Measurements from ENCODE around the gene CDH23. TPM values are rescaled to one million over a fixed set of nuclear protein-coding genes. Genes with fewer than 3 reads are reported as not detected.

CDH23 gene
- total RNA-seq, 1 experiment from 2014 or later, result 2.1 TPM

- H3K27ac ChIP-seq (ENCODE audit: low read length), result no peak overlapping the region
- H3K9ac ChIP-seq (ENCODE audit: low read length), result no peak overlapping the region
- no peaks in the 10 kb centered on the region for H3K9me3 ChIP-seq (ENCODE audit: low read length)
- no peaks in the 10 kb centered on the region for H3K36me3 ChIP-seq (ENCODE audit: insufficient read depth, low read length)
- no peaks in the 10 kb centered on the region for H3K9me2 ChIP-seq (replicated peaks; ENCODE audit: insufficient read depth, low read length)
- H3K79me2 ChIP-seq (ENCODE audit: low read length), result no peaks in the 10 kb centered on the region
- H2AFZ ChIP-seq (ENCODE audit: low read length), result no peak overlapping the region
- peaks cover 4% of the 10 kb centered on the region; the same call in 1 of the 2 replicates for H4K20me1 ChIP-seq (ENCODE audit: insufficient read depth, low read depth, low read length)
- H3K4me3 ChIP-seq (ENCODE audit: low read length), result no peak overlapping the region
- no peaks in the 10 kb centered on the region for H3K27me3 ChIP-seq (ENCODE audit: low read length)
- no peak overlapping the region for H3K4me2 ChIP-seq (ENCODE audit: low read depth, low read length, poor library complexity, severe bottlenecking)
- DNase-seq, result no peak
- peaks cover 38% of the 10 kb centered on the region for H3K4me1 ChIP-seq (ENCODE audit: low read length)
Measured at GRCh38 chr10:71697938-71698709, 301.4 kb downstream of the CDH23 start.

GRCh38 chr10:71698737-71699136, 302.0 kb downstream of the CDH23 start:
- H3K4me1 ChIP-seq (ENCODE audit: low read length), result peaks cover 32% of the 10 kb centered on the region
- H3K36me3 ChIP-seq (ENCODE audit: insufficient read depth, low read length), result no peaks in the 10 kb centered on the region
- no peak for DNase-seq
- H3K79me2 ChIP-seq (ENCODE audit: low read length), result no peaks in the 10 kb centered on the region
- no peaks in the 10 kb centered on the region for H3K9me2 ChIP-seq (replicated peaks; ENCODE audit: insufficient read depth, low read length)
- no peak overlapping the region for H2AFZ ChIP-seq (ENCODE audit: low read length)
- no peak overlapping the region for H3K27ac ChIP-seq (ENCODE audit: low read length)
- no peaks in the 10 kb centered on the region for H3K9me3 ChIP-seq (ENCODE audit: low read length)
- no peaks in the 10 kb centered on the region for H3K27me3 ChIP-seq (ENCODE audit: low read length)
- no peak overlapping the region for H3K4me2 ChIP-seq (ENCODE audit: low read depth, low read length, poor library complexity, severe bottlenecking)
- peaks cover 4% of the 10 kb centered on the region; the same call in 1 of the 2 replicates for H4K20me1 ChIP-seq (ENCODE audit: insufficient read depth, low read depth, low read length)
- H3K4me3 ChIP-seq (ENCODE audit: low read length), result no peak overlapping the region
- H3K9ac ChIP-seq (ENCODE audit: low read length), result no peak overlapping the region

- H3K4me1 ChIP-seq (ENCODE audit: low read length), result peaks cover 10% of the 10 kb centered on the region
- DNase-seq, result no peak
- no peak overlapping the region for H3K4me2 ChIP-seq (ENCODE audit: low read depth, low read length, poor library complexity, severe bottlenecking)
- no peaks in the 10 kb centered on the region for H3K9me2 ChIP-seq (replicated peaks; ENCODE audit: insufficient read depth, low read length)
- no peaks in the 10 kb centered on the region for H3K79me2 ChIP-seq (ENCODE audit: low read length)
- H3K9ac ChIP-seq (ENCODE audit: low read length), result no peak overlapping the region
- no peak overlapping the region for H3K27ac ChIP-seq (ENCODE audit: low read length)
- peaks cover 4% of the 10 kb centered on the region; the same call in 1 of the 2 replicates for H4K20me1 ChIP-seq (ENCODE audit: insufficient read depth, low read depth, low read length)
- H3K4me3 ChIP-seq (ENCODE audit: low read length), result no peak overlapping the region
- H3K9me3 ChIP-seq (ENCODE audit: low read length), result no peaks in the 10 kb centered on the region
- H2AFZ ChIP-seq (ENCODE audit: low read length), result no peak overlapping the region
- H3K36me3 ChIP-seq (ENCODE audit: insufficient read depth, low read length), result no peaks in the 10 kb centered on the region
- H3K27me3 ChIP-seq (ENCODE audit: low read length), result no peaks in the 10 kb centered on the region
Measured at GRCh38 chr10:71700731-71701368, 304.1 kb downstream of the CDH23 start.

- no peak overlapping the region for H3K4me2 ChIP-seq (ENCODE audit: low read depth, low read length, poor library complexity, severe bottlenecking)
- H2AFZ ChIP-seq (ENCODE audit: low read length), result no peak overlapping the region
- no peak for DNase-seq
- no peaks in the 10 kb centered on the region for H3K9me2 ChIP-seq (replicated peaks; ENCODE audit: insufficient read depth, low read length)
- no peak overlapping the region for H3K4me3 ChIP-seq (ENCODE audit: low read length)
- no peaks in the 10 kb centered on the region for H3K27me3 ChIP-seq (ENCODE audit: low read length)
- H3K4me1 ChIP-seq (ENCODE audit: low read length), result peaks cover 6% of the 10 kb centered on the region; the same call in 1 of the 2 replicates
- no peaks in the 10 kb centered on the region for H3K9me3 ChIP-seq (ENCODE audit: low read length)
- H3K27ac ChIP-seq (ENCODE audit: low read length), result no peak overlapping the region
- no peak overlapping the region for H3K9ac ChIP-seq (ENCODE audit: low read length)
- H4K20me1 ChIP-seq (ENCODE audit: insufficient read depth, low read depth, low read length), result peaks cover 4% of the 10 kb centered on the region; the same call in 1 of the 2 replicates
- H3K79me2 ChIP-seq (ENCODE audit: low read length), result no peaks in the 10 kb centered on the region
- no peaks in the 10 kb centered on the region for H3K36me3 ChIP-seq (ENCODE audit: insufficient read depth, low read length)
Measured at GRCh38 chr10:71701496-71702132, 304.9 kb downstream of the CDH23 start.

GRCh38 chr10:71703577-71703976, 306.9 kb downstream of the CDH23 start:
- Histone ChIP-seq H3K27ac (ENCODE audit: low read length) (no peak overlapping the region), H3K79me2 (ENCODE audit: low read length) (no peaks in the 10 kb centered on the region), H3K4me2 (ENCODE audit: low read depth, low read length, poor library complexity, severe bottlenecking) (no peak overlapping the region), H3K9ac (ENCODE audit: low read length) (no peak overlapping the region), H2AFZ (ENCODE audit: low read length) (no peak overlapping the region), H3K27me3 (ENCODE audit: low read length) (no peaks in the 10 kb centered on the region), H3K36me3 (ENCODE audit: insufficient read depth, low read length) (no peaks in the 10 kb centered on the region), H4K20me1 (ENCODE audit: insufficient read depth, low read depth, low read length) (peaks cover 3% of the 10 kb centered on the region; the same call in 1 of the 2 replicates), H3K4me1 (ENCODE audit: low read length) (peaks cover 6% of the 10 kb centered on the region; the same call in 1 of the 2 replicates), H3K9me3 (ENCODE audit: low read length) (no peaks in the 10 kb centered on the region), H3K4me3 (ENCODE audit: low read length) (no peak overlapping the region), H3K9me2 (replicated peaks; ENCODE audit: insufficient read depth, low read length) (no peaks in the 10 kb centered on the region)
- DNase-seq, result no peak

- DNase-seq, result no peak
- Histone ChIP-seq H3K9me2 (replicated peaks; ENCODE audit: insufficient read depth, low read length) (no peaks in the 10 kb centered on the region), H3K27ac (ENCODE audit: low read length) (no peak overlapping the region), H3K27me3 (ENCODE audit: low read length) (no peaks in the 10 kb centered on the region), H3K4me2 (ENCODE audit: low read depth, low read length, poor library complexity, severe bottlenecking) (no peak overlapping the region), H3K4me3 (ENCODE audit: low read length) (no peak overlapping the region), H3K36me3 (ENCODE audit: insufficient read depth, low read length) (no peaks in the 10 kb centered on the region), H3K79me2 (ENCODE audit: low read length) (no peaks in the 10 kb centered on the region), H3K9ac (ENCODE audit: low read length) (no peak overlapping the region), H2AFZ (ENCODE audit: low read length) (no peak overlapping the region), H4K20me1 (ENCODE audit: insufficient read depth, low read depth, low read length) (peaks cover 3% of the 10 kb centered on the region; the same call in 1 of the 2 replicates), H3K9me3 (ENCODE audit: low read length) (no peaks in the 10 kb centered on the region), H3K4me1 (ENCODE audit: low read length) (peaks cover 14% of the 10 kb centered on the region)
Measured at GRCh38 chr10:71704816-71705215, 308.1 kb downstream of the CDH23 start.

GRCh38 chr10:71705582-71705981, 308.9 kb downstream of the CDH23 start:
- Histone ChIP-seq H3K27me3 (ENCODE audit: low read length) (no peaks in the 10 kb centered on the region), H4K20me1 (ENCODE audit: insufficient read depth, low read depth, low read length) (peaks cover 3% of the 10 kb centered on the region; the same call in 1 of the 2 replicates), H3K4me1 (ENCODE audit: low read length) (peaks cover 13% of the 10 kb centered on the region), H3K9me2 (replicated peaks; ENCODE audit: insufficient read depth, low read length) (no peaks in the 10 kb centered on the region), H3K4me3 (ENCODE audit: low read length) (no peak overlapping the region), H2AFZ (ENCODE audit: low read length) (no peak overlapping the region), H3K36me3 (ENCODE audit: insufficient read depth, low read length) (no peaks in the 10 kb centered on the region), H3K4me2 (ENCODE audit: low read depth, low read length, poor library complexity, severe bottlenecking) (no peak overlapping the region), H3K9me3 (ENCODE audit: low read length) (no peaks in the 10 kb centered on the region), H3K27ac (ENCODE audit: low read length) (no peak overlapping the region), H3K79me2 (ENCODE audit: low read length) (no peaks in the 10 kb centered on the region), H3K9ac (ENCODE audit: low read length) (no peak overlapping the region)
- DNase-seq, result no peak

Measured in Karpas-422 (cell line).